ENCODE results near the gene PPP6R2.

DNA sequence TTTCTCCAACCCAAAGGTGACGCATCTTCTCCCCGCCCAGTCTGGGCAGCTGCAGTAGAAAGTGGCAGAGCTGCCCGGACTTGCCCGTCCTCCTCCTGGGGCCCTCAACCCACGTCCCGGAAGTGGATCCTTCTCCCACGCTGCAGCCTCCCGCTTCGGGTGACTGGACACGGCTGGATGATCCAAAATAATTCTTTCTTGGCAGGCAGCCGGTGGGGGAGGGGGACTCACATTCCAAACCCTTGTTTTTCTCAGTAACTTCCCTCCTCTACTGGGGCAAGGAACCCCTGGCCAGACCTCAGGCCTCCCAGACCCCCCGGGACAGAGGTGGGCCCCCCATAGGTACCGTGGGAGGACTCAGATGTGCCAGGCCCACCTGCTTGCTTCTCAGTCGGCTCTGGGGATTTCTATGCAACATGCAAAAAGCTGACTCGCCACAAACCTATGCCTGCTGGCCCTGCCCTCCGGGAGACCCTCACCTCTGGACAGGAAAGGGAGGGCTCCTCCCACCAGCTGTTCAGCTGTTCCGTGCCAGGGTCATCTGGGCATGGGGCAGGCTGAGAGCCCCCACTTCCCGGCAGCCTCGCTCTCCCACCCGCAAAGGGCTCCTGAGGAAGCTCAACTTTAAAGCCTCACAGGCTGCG lies 37.1 kb upstream of the PPP6R2 start:
- TF ChIP-seq, protein P1, sequence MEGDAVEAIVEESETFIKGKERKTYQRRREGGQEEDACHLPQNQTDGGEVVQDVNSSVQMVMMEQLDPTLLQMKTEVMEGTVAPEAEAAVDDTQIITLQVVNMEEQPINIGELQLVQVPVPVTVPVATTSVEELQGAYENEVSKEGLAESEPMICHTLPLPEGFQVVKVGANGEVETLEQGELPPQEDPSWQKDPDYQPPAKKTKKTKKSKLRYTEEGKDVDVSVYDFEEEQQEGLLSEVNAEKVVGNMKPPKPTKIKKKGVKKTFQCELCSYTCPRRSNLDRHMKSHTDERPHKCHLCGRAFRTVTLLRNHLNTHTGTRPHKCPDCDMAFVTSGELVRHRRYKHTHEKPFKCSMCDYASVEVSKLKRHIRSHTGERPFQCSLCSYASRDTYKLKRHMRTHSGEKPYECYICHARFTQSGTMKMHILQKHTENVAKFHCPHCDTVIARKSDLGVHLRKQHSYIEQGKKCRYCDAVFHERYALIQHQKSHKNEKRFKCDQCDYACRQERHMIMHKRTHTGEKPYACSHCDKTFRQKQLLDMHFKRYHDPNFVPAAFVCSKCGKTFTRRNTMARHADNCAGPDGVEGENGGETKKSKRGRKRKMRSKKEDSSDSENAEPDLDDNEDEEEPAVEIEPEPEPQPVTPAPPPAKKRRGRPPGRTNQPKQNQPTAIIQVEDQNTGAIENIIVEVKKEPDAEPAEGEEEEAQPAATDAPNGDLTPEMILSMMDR (IDR thresholded peaks at IDR 0.05), result no peak
- TF ChIP-seq POLR2A (IDR thresholded peaks at IDR 0.05), result no peak
